Activated CD4-positive, CD25-positive, alpha-beta regulatory T cell treated with anti-CD3 and anti-CD28 coated beads, Interleukin-2, amount 50 U/mL, for 16 hours (primary cell): Measurements from ENCODE around the gene STAT3.
"Not testable (repeated sequence)": the region's sequence is repeated elsewhere in the genome, so short reads cannot be mapped to it uniquely, and the experiment has no call there.

ENCODE experiments used
- DNase-seq: peaks from one replicate; pipeline ENCODE4 v3.0.0-alpha.2; 2020; ENCODE audit warnings: low read depth, low spot score

Gene STAT3

DNA sequence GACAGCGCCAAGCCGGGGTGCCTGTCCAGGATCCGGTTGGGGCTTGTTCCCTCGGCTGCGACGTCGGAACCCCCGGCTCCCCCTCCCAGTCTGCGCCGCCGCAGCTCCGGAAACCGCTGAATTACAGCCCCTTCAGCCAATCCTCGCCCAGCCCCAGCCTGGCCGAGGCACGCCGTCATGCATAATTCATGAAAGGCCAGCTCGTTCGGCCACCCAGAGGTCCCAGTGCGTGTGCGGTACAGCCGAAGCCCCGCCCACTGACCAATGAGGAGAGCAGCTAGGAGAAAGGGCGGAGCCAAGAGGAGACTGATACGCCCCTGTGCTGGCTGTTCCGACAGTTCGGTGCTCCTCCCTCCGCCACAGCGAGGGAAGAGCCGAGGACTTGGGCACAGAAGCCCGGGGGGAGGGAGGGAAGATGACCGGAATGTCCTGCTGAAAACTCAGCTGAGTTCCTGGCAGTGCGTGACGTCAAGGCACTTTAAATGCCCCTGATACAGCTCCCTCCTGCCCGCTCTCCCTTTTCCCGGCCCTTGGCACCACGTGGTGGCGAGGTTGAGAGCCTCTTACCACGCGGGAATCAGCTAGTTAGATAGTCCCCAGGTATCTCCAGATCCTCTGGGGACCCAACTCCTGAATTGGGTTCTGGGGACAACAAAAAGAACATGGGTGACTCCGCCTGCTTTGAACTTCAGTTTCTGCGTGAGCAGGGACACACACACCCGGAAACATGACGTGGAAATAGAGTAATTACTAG is at the start of gene STAT3:
Gene STAT3 (minus strand): TSS at position 62 of the 754 bp plus-strand sequence. CDS start 39,926 bp downstream, outside the sequence.
- DNase-seq: peak; percentile 100

- DNase-seq: no peak
Observed at GRCh38 chr17:42436391-42436790, 48.1 kb upstream of the STAT3 start.

GRCh38 chr17:42431758-42432161 is 43.5 kb upstream of the STAT3 start:
- DNase-seq: no peak

GRCh38 chr17:42429726-42430447 is 41.6 kb upstream of the STAT3 start:
- DNase-seq: no peak

GRCh38 chr17:42428141-42428944 is 40.1 kb upstream of the STAT3 start:
- no peak for DNase-seq

GRCh38 chr17:42424991-42425610 is 36.9 kb upstream of the STAT3 start:
- no peak for DNase-seq

- DNase-seq: no peak
Observed at GRCh38 chr17:42423766-42424165, 35.5 kb upstream of the STAT3 start.

GRCh38 chr17:42422958-42423712 is 34.9 kb upstream of the STAT3 start, which contains the start of gene CAVIN1:
Gene CAVIN1 (minus strand): TSS chr17:42423256. CDS start chr17:42423097, 159 bp downstream.
- no peak for DNase-seq

GRCh38 chr17:42422412-42422957 is 34.2 kb upstream of the STAT3 start:
- no peak for DNase-seq

GRCh38 chr17:42421507-42422338 is 33.5 kb upstream of the STAT3 start:
- no peak for DNase-seq

- DNase-seq: no peak
Observed at GRCh38 chr17:42421136-42421506, 32.9 kb upstream of the STAT3 start.

GRCh38 chr17:42417981-42418380 is 29.7 kb upstream of the STAT3 start:
- not testable (repeated sequence) for DNase-seq

DNA sequence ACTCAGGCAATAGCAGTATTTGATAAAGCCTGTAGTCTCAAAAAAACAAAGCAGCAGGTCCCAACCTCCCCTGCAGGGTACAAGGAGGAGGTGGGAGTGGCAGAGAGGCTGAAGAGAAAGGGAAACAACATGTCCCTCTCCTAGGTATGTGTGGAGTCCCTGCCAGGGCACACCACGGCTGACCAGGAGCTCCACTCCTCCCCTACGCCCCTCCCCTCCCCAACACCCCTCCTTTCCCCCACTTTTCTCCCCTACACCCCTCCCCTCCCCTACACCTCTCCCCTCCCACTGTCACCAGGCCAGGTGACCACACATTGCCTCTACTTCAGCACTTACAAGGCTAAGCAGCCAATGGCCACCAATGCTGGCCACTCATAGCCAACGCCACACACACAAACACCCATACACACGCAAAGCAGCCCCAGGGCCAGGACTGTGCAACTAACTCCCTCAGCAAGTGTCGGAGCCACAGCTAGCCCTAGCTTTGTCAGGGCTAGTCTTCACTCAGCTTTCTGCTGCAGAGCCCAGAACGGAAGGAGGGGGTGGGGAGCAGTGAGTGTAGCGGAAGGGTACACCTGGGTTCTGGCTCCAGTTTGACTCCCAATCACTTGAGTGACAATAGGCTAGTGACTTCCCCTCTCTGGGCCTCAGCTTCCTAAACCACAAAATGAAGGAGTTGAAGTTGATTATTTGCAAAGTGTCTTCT is 26.6 kb upstream of the STAT3 start:
- peak; percentile 11 for DNase-seq

DNA sequence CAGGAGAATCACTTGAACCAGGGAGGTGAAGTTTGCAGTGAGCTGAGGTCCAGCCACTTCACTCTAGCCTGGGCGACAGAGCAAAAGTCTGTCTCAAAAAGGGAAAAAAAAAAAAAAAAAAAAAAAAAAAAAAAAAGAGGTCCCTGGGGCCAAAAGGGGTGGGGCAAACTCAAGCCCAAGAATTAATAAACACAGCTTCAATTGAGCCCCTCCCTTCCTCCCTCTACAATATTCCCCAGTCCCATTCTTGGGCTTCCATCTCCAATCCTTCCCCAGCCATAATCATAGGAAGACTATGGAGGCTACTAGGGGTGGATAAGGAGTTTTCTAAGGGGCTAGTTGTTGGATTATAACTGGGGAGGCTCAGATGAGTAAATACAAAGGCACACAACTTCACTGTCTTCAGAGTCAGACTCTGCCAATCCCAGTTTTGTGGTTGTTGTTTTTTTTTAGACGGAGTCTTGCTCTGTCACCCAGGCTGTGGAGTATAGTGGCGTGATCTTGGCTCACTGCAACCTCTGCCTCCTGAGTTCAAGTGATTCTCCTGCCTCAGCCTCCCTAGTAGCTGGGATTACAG is 25.3 kb upstream of the STAT3 start:
- no peak for DNase-seq

DNA sequence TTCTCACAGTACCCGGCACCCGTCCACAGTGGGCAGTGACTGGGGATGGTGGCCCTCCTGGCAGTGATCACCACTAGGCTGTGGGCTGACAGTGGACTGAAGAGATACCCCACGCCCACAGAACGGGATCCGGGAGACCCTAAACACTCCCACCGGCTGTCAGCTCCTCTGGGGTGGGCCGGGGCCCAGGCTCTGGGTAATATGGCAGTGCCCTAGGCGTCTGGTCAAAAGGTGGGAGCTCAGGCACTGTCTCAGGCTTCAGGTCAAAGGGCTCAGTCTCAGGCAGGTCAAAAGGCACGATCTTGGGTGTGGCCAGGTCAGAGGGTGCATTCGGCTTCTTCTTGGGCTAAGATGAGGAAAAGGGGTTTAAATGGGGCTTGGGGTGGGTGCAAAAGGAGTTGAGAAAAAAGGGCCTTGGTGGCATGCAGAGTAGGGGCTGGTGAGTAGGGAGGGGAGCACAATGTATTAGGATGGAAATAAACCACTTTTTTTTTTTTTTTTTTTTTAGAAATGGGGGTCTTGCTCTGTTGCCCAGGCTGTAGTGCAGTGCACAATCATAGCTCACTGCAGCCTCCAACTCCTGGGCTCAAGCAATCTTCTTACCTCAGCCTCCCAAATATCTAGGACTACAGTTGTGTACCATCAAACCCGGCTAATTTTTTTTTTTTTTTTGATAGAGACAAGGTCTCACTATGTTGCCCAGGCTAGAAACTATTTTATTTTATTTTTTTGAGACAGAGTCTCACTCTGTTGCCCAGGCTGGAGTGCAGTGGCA is 23.9 kb upstream of the STAT3 start:
- DNase-seq: no peak

GRCh38 chr17:42411361-42411760 is 23.1 kb upstream of the STAT3 start:
- no peak for DNase-seq

GRCh38 chr17:42410319-42410685 is 22.1 kb upstream of the STAT3 start:
- DNase-seq: no peak
